ENCODE measurements around the gene FAM184B. TPM values are rescaled to one million over a fixed set of nuclear protein-coding genes. Genes with fewer than 3 reads are reported as not detected.

The FAM184B gene
- total and polyA plus RNA-seq, 2 of the 4 experiments (the other 2 are of a cell fraction), result 0.07 to 0.18 TPM

- H3K27ac ChIP-seq (ENCODE audit: insufficient read depth, low read length), result no peak overlapping the region
- H3K27me3 ChIP-seq (ENCODE audit: control insufficient read depth, insufficient read depth, low read length), result no peaks in the 10 kb centered on the region
- H3K4me2 ChIP-seq (ENCODE audit: low read depth, low read length), result no peak overlapping the region
- no peak overlapping the region for H2BK15ac ChIP-seq (ENCODE audit: low read depth, low read length)
- no peak overlapping the region for H4K91ac ChIP-seq (ENCODE audit: insufficient read depth, low read depth, low read length)
- dilution Hi-C loops (cut with HindIII; ENCODE audit: low sequenced_read_pairs, unreplicated experiment) (no loop called here), in situ Hi-C loops (cut with MboI; ENCODE audit: low sequenced_read_pairs) (loop anchor here (5.0 to 25.0 kb wide), 3 partner anchors 34 to 429 kb away; partner anchors contain the start of genes DCAF16, LCORL and NCAPG), intact Hi-C loops (cut with micrococcal nuclease) (no loop called here)
- H4K8ac ChIP-seq (ENCODE audit: low read depth in 2 of 2, low read length in 2 of 2), result no peak overlapping the region
- ChIA-PET CTCF (no interaction called here), POLR2A (ENCODE audit: unreplicated experiment) (no interaction called here)
- H3K4me3 ChIP-seq (ENCODE audit: insufficient read depth, low read depth, low read length), result no peak overlapping the region
- peaks cover 12 to 13% of the 10 kb centered on the region in 2 experiments for H3K79me1 ChIP-seq (ENCODE audit: low read depth in 1 of 2, low read length in 2 of 2)
- no peak overlapping the region for H2AK9ac ChIP-seq (replicated peaks; ENCODE audit: low read depth, low read length, poor library complexity)
- H4K5ac ChIP-seq (ENCODE audit: low read depth, low read length), result no peak overlapping the region
- H3K9me1 ChIP-seq (ENCODE audit: insufficient read depth, low read length), result peaks cover 3% of the 10 kb centered on the region
- H3K36me3 ChIP-seq (ENCODE audit: control insufficient read depth, insufficient read depth, low read length), result peaks cover 26% of the 10 kb centered on the region
- WGBS, 2 experiments (ENCODE audit: extremely low coverage in 2 of 2, insufficient read length in 1 of 2), result no CpG with 5 or more reads among the region's 9 CpGs
- H2BK20ac ChIP-seq (ENCODE audit: low read depth, low read length), result no peak overlapping the region
- no peak overlapping the region for H2AK5ac ChIP-seq (ENCODE audit: low read depth, low read length)
- H3K56ac ChIP-seq (ENCODE audit: extremely low read depth, insufficient read depth, low read length), result no peak overlapping the region
- no peak overlapping the region for H3K14ac ChIP-seq (replicated peaks; ENCODE audit: low read depth, low read length)
- no peak overlapping the region for H3K4ac ChIP-seq (ENCODE audit: low read depth, low read length)
- no peaks in the 10 kb centered on the region; the same call in 1 of the 2 replicates for H4K20me1 ChIP-seq (ENCODE audit: insufficient read depth, low read length)
- H3K4me1 ChIP-seq (ENCODE audit: control insufficient read depth, insufficient read depth, low read length), result peaks cover 3% of the 10 kb centered on the region; the same call in 1 of the 2 replicates
- H3K9me3 ChIP-seq (ENCODE audit: control insufficient read depth, insufficient read depth, low read length), result no peaks in the 10 kb centered on the region
- no peak overlapping the region for H2BK5ac ChIP-seq (ENCODE audit: low read depth, low read length, poor library complexity, severe bottlenecking)
- ATAC-seq (ENCODE audit: low read depth) (no peak), DNase-seq (no peak)
- TF ChIP-seq, protein P1, sequence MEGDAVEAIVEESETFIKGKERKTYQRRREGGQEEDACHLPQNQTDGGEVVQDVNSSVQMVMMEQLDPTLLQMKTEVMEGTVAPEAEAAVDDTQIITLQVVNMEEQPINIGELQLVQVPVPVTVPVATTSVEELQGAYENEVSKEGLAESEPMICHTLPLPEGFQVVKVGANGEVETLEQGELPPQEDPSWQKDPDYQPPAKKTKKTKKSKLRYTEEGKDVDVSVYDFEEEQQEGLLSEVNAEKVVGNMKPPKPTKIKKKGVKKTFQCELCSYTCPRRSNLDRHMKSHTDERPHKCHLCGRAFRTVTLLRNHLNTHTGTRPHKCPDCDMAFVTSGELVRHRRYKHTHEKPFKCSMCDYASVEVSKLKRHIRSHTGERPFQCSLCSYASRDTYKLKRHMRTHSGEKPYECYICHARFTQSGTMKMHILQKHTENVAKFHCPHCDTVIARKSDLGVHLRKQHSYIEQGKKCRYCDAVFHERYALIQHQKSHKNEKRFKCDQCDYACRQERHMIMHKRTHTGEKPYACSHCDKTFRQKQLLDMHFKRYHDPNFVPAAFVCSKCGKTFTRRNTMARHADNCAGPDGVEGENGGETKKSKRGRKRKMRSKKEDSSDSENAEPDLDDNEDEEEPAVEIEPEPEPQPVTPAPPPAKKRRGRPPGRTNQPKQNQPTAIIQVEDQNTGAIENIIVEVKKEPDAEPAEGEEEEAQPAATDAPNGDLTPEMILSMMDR (conservative IDR thresholded peaks at IDR 0.05; ENCODE audit: low read depth, low read length), result no peak
- TF ChIP-seq CHD1 (IDR thresholded peaks at IDR 0.05; ENCODE audit: low read depth, low read length) (no peak), RFX5 (IDR thresholded peaks at IDR 0.05; ENCODE audit: low read depth, low read length) (no peak), FOS (IDR thresholded peaks at IDR 0.05; ENCODE audit: low read depth, low read length) (no peak), MXI1 (IDR thresholded peaks at IDR 0.05; ENCODE audit: borderline replicate concordance, low read depth, low read length) (no peak), NFE2L2 (IDR thresholded peaks at IDR 0.05; ENCODE audit: low read depth, low read length) (no peak), MAFK (IDR thresholded peaks at IDR 0.05; ENCODE audit: low read depth, low read length) (no peak), BHLHE40 (IDR thresholded peaks at IDR 0.05; ENCODE audit: low read depth, low read length) (no peak), RAD21 (IDR thresholded peaks at IDR 0.05; ENCODE audit: low read length) (no peak), POLR2A (IDR thresholded peaks at IDR 0.05; ENCODE audit: low read depth, low read length) (no peak), USF2 (IDR thresholded peaks at IDR 0.05; ENCODE audit: low read depth, low read length) (no peak), MAZ (IDR thresholded peaks at IDR 0.05; ENCODE audit: borderline replicate concordance, low read depth, low read length) (no peak), RCOR1 (IDR thresholded peaks at IDR 0.05; ENCODE audit: insufficient replicate concordance, low read length) (no peak), CEBPB (IDR thresholded peaks at IDR 0.05; ENCODE audit: low read depth, low read length) (no peak), SMC3 (IDR thresholded peaks at IDR 0.05; ENCODE audit: low read depth, low read length) (no peak)
- TF ChIP-seq, protein P2, sequence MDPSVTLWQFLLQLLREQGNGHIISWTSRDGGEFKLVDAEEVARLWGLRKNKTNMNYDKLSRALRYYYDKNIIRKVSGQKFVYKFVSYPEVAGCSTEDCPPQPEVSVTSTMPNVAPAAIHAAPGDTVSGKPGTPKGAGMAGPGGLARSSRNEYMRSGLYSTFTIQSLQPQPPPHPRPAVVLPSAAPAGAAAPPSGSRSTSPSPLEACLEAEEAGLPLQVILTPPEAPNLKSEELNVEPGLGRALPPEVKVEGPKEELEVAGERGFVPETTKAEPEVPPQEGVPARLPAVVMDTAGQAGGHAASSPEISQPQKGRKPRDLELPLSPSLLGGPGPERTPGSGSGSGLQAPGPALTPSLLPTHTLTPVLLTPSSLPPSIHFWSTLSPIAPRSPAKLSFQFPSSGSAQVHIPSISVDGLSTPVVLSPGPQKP (IDR thresholded peaks at IDR 0.05; ENCODE audit: borderline replicate concordance, low read depth, low read length), result no peak
- H3K23ac ChIP-seq (ENCODE audit: low read depth, low read length), result no peak overlapping the region
- no TSS peak for BruUV-seq (replicated peaks)
- H2BK120ac ChIP-seq (ENCODE audit: low read depth, low read length), result no peak overlapping the region
- H2AFZ ChIP-seq (replicated peaks; ENCODE audit: low read length, poor library complexity), result no peak overlapping the region
- no peak overlapping the region for H3K18ac ChIP-seq (ENCODE audit: low read depth, low read length)
- no peak overlapping the region for H3K9ac ChIP-seq (ENCODE audit: low read depth, low read length)
Observed at GRCh38 chr4:17583276-17583675, 198.1 kb downstream of the FAM184B start.
